Midbrain (tissue), 1 donor: Measurements from ENCODE around the gene TBP.
"Not testable (repeated sequence)": the region's sequence is repeated elsewhere in the genome, so short reads cannot be mapped to it uniquely, and the experiment has no call there.

ENCODE experiments used
- DNase-seq: peaks from one replicate; lab custom pipeline; 2025; lab: John Stamatoyannopoulos, UW

TBP gene

GRCh38 chr6:170605574-170606259, 51.5 kb downstream of the TBP start:
- no peak for DNase-seq

DNA sequence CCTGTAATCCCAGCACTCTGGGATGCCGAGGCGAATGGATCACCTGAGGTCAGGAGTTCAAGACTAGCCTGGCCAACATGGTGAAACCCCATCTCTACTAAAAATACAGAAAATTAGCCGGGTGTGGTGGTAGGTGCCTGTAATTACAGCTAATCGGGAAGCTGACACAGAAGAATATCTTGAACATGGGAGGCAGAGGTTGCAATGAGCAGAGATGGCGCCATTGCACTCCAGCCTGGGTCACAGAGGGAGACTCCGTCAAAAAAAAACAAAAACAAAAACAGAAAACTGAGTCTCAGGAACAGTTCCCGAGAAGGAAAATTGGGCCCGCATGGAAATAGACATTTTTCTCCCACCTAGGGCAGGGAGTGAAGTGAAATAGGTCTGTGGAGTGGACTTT, 55.1 kb downstream of the TBP start:
- DNase-seq: not testable (repeated sequence)

- not testable (repeated sequence) for DNase-seq
These were observed 58.2 kb downstream of the TBP start for GRCh38 chr6:170612256-170612804.

- not testable (repeated sequence) for DNase-seq
These were observed 61.9 kb downstream of the TBP start for GRCh38 chr6:170616020-170616554.
